Liver (tissue), 9 donors: ENCODE data around the gene SYNDIG1. TPM values are rescaled to one million over a fixed set of nuclear protein-coding genes. Genes with fewer than 3 reads are reported as not detected.

Experiments used
- DNase-seq: peaks from one replicate; pipeline ENCODE4 v3.0.0-alpha.2; 2017; ENCODE audit warnings: low spot score
- H3K27ac ChIP-seq, 2 donors: one replicate each; pipeline ENCODE4 v1.7.0; 2013; ENCODE audit warnings: inconsistent platforms in 2 of 2, low read length in 2 of 2, control low read depth in 1 of 2, low read depth in 1 of 2, mild to moderate bottlenecking in 1 of 2
- H3K27me3 ChIP-seq, 4 donors: one replicate each; pipeline versions ENCODE4 v1.6.1 to v1.7.0; 2013; ENCODE audit warnings: low read length in 3 of 4, inconsistent platforms in 1 of 4, mild to moderate bottlenecking in 1 of 4, moderate library complexity in 1 of 4; ENCODE audit not compliant: control insufficient read depth in 4 of 4, insufficient read depth in 4 of 4
- H3K36me3 ChIP-seq, 4 donors: one replicate each; pipeline versions ENCODE4 v1.6.1 to v1.7.0; 2013; ENCODE audit warnings: low read length in 3 of 4, mild to moderate bottlenecking in 3 of 4, low read depth in 1 of 4, moderate library complexity in 1 of 4; ENCODE audit not compliant: control insufficient read depth in 4 of 4, insufficient read depth in 3 of 4
- H3K4me1 ChIP-seq, 4 donors: one replicate each; pipeline versions ENCODE4 v1.6.1 to v1.7.0; 2013; ENCODE audit warnings: low read length in 3 of 4, mild to moderate bottlenecking in 3 of 4, moderate library complexity in 1 of 4; ENCODE audit not compliant: control insufficient read depth in 4 of 4, insufficient read depth in 4 of 4
- H3K4me3 ChIP-seq, 3 donors: one replicate each; pipeline versions ENCODE4 v1.6.1 to v1.7.0; 2013; ENCODE audit warnings: low read length in 3 of 3, control low read depth in 1 of 3, low read depth in 1 of 3, mild to moderate bottlenecking in 1 of 3
- H3K9ac ChIP-seq, 2 donors: one replicate each; pipeline ENCODE4 v1.7.0; 2013; ENCODE audit warnings: low read length in 2 of 2, mild to moderate bottlenecking in 2 of 2, moderate library complexity in 2 of 2, control low read depth in 1 of 2, low read depth in 1 of 2
- H3K9me3 ChIP-seq, 4 donors: one replicate each; pipeline versions ENCODE4 v1.6.1 to v1.7.0; 2013; ENCODE audit warnings: low read length in 3 of 4; ENCODE audit not compliant: control insufficient read depth in 4 of 4
- EGR1 ChIP-seq, 2 donors: IDR thresholded peaks; 2 replicates each; pipeline ENCODE4 v1.6.1; 2016 to 2018; ENCODE audit warnings: antibody characterized with exemption in 2 of 2, low read depth in 2 of 2
- FOXA1 ChIP-seq: IDR thresholded peaks from 2 replicates; pipeline ENCODE4 v1.6.1; 2016; ENCODE audit warnings: antibody characterized with exemption
- FOXA2 ChIP-seq: IDR thresholded peaks from 2 replicates; pipeline ENCODE4 v1.6.1; 2016; ENCODE audit warnings: antibody characterized with exemption
- GABPA ChIP-seq, 2 donors: IDR thresholded peaks in 1 of 2; conservative IDR thresholded peaks in 1 of 2; 2 replicates each; pipeline ENCODE4 v1.6.1; 2016; ENCODE audit warnings: antibody characterized with exemption in 2 of 2, mild to moderate bottlenecking in 1 of 2, moderate library complexity in 1 of 2
- HNF4A ChIP-seq, 2 donors: conservative IDR thresholded peaks; 2 replicates each; pipeline ENCODE4 v1.6.1; 2016; ENCODE audit warnings: antibody characterized with exemption in 2 of 2, mild to moderate bottlenecking in 2 of 2
- HNF4G ChIP-seq: IDR thresholded peaks from 2 replicates; pipeline ENCODE4 v1.6.1; 2016; ENCODE audit warnings: antibody characterized with exemption
- JUND ChIP-seq, 2 donors: IDR thresholded peaks; 2 replicates each; pipeline ENCODE4 v1.6.1; 2016; ENCODE audit warnings: antibody characterized with exemption in 2 of 2
- NR2F2 ChIP-seq: IDR thresholded peaks from 2 replicates; pipeline ENCODE4 v1.6.1; 2016; ENCODE audit warnings: antibody characterized with exemption
- RAD21 ChIP-seq, 2 donors: IDR thresholded peaks; 2 replicates each; pipeline ENCODE4 v1.6.1; 2016; ENCODE audit warnings: antibody characterized with exemption in 2 of 2, mild to moderate bottlenecking in 2 of 2
- RXRA ChIP-seq, 2 donors: IDR thresholded peaks; 2 replicates each; pipeline ENCODE4 v1.6.1; 2017 to 2018; ENCODE audit warnings: antibody characterized with exemption in 2 of 2, mild to moderate bottlenecking in 1 of 2
- SP1 ChIP-seq: IDR thresholded peaks from 2 replicates; pipeline ENCODE4 v1.6.1; 2018; ENCODE audit warnings: antibody characterized with exemption, mild to moderate bottlenecking
- TAF1 ChIP-seq: conservative IDR thresholded peaks from 2 replicates; pipeline ENCODE4 v1.6.1; 2016; ENCODE audit warnings: antibody characterized with exemption, mild to moderate bottlenecking
- YY1 ChIP-seq: IDR thresholded peaks from 2 replicates; pipeline ENCODE4 v1.6.1; 2016; ENCODE audit warnings: antibody characterized with exemption, mild to moderate bottlenecking
- WGBS: extraction: QIAGEN DNeasy Blood & Tissue Kit; methylation state at CpG from one replicate; pipeline ENCODE4 v1.1.7; 2013; 5-methylcytosine and 5-hydroxymethylcytosine counted together
- polyA plus RNA-seq, 2 donors: library from polyadenylated mRNA; stranded (reverse) in 1 of 2; unstranded in 1 of 2; fragments of 200-250 nt in 1 of 2; fragments of >200 nt in 1 of 2; fragmentation: Nextera tagmentation in 1 of 2; extraction: Ambion mirVana in 1 of 2; gene quantifications; one replicate each; pipeline versions ENCODE4 v1.2.1 to v1.2.3, GENCODE V29; 2013 to 2015
- total RNA-seq, 2 donors: library from RNA; depleted of rRNA; stranded (reverse); fragments of >200 nt; gene quantifications; one replicate each; pipeline ENCODE4 v1.2.3, GENCODE V29; 2014
- TF ChIP-seq, protein P1 (sequence below): IDR thresholded peaks from 2 replicates; pipeline ENCODE4 v1.6.1; 2016; ENCODE audit warnings: antibody characterized with exemption
- TF ChIP-seq, protein P2 (sequence below): fragments of 150-350 bp; IDR thresholded peaks from 2 replicates; pipeline ENCODE4 v1.5.1; 2017; ENCODE audit warnings: improper control_type of control experiment, low read depth, low read length; ENCODE audit not compliant: missing input control
- TF ChIP-seq, protein P3 (sequence below): IDR thresholded peaks from 2 replicates; pipeline ENCODE4 v1.6.1; 2016; ENCODE audit warnings: antibody characterized with exemption
- TF ChIP-seq, protein P4 (sequence below): IDR thresholded peaks from 2 replicates; pipeline ENCODE4 v1.6.1; 2016; ENCODE audit warnings: antibody characterized with exemption, mild to moderate bottlenecking
- TF ChIP-seq, protein P5 (sequence below): IDR thresholded peaks from 2 replicates; pipeline ENCODE4 v1.6.1; 2016; ENCODE audit warnings: antibody characterized with exemption
- donor health status: healthy.
- donor health status: healthy.
- donor health status: healthy.
- donor health status: healthy.
- donor health status: healthy.

The SYNDIG1 gene
- total and polyA plus RNA-seq, 4 donors = 0.05 to 0.08 TPM; not detected in 2

DNA sequence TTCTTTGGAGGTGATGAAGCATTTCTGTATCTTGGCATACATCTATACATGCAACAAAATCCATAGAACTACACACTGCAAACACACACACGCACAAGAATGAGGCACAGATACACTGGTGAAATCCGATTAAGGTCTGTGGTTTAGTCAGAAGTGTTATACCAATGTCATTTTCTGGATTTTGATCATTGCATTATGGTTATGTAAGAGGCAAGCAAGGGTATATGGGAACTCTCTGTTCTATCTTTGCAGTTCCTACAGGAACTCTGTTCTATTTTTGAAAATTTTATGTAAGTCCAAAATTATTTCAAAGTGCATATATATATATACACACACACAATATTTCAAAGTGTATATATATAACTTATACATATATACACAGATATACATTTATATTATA lies 101.7 kb downstream of the SYNDIG1 start:
- H3K4me1 ChIP-seq = no peaks in the 10 kb centered on the region
- no peak overlapping the region for H3K4me3 ChIP-seq
- H3K27me3 ChIP-seq = no peaks in the 10 kb centered on the region
- H3K9ac ChIP-seq = no peak overlapping the region
- 69% methylated on average over 2 of the region's 2 CpGs for WGBS
- H3K9me3 ChIP-seq = no peaks in the 10 kb centered on the region
- no peak for DNase-seq
- no peak overlapping the region for H3K27ac ChIP-seq
- no peaks in the 10 kb centered on the region for H3K36me3 ChIP-seq
- TF ChIP-seq YY1 (no peak), HNF4G (no peak), EGR1 (IDR thresholded peaks at IDR 0.05; ENCODE audit: low read depth in 2 of 2) (no peak), FOXA1 (no peak), FOXA2 (no peak), RAD21 (IDR thresholded peaks at IDR 0.05) (no peak), RXRA (IDR thresholded peaks at IDR 0.05) (no peak), GABPA (IDR thresholded peaks at IDR 0.05 in 1 of 2, conservative IDR thresholded peaks at IDR 0.05 in 1 of 2) (no peak), HNF4A (conservative IDR thresholded peaks at IDR 0.05) (no peak), SP1 (no peak), NR2F2 (no peak), JUND (IDR thresholded peaks at IDR 0.05) (no peak), TAF1 (no peak)
- TF ChIP-seq, protein P1, sequence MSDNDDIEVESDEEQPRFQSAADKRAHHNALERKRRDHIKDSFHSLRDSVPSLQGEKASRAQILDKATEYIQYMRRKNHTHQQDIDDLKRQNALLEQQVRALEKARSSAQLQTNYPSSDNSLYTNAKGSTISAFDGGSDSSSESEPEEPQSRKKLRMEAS = no peak
- TF ChIP-seq, protein P2, sequence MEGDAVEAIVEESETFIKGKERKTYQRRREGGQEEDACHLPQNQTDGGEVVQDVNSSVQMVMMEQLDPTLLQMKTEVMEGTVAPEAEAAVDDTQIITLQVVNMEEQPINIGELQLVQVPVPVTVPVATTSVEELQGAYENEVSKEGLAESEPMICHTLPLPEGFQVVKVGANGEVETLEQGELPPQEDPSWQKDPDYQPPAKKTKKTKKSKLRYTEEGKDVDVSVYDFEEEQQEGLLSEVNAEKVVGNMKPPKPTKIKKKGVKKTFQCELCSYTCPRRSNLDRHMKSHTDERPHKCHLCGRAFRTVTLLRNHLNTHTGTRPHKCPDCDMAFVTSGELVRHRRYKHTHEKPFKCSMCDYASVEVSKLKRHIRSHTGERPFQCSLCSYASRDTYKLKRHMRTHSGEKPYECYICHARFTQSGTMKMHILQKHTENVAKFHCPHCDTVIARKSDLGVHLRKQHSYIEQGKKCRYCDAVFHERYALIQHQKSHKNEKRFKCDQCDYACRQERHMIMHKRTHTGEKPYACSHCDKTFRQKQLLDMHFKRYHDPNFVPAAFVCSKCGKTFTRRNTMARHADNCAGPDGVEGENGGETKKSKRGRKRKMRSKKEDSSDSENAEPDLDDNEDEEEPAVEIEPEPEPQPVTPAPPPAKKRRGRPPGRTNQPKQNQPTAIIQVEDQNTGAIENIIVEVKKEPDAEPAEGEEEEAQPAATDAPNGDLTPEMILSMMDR = no peak
- TF ChIP-seq, protein P3, sequence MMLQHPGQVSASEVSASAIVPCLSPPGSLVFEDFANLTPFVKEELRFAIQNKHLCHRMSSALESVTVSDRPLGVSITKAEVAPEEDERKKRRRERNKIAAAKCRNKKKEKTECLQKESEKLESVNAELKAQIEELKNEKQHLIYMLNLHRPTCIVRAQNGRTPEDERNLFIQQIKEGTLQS = no peak
- TF ChIP-seq, protein P4, sequence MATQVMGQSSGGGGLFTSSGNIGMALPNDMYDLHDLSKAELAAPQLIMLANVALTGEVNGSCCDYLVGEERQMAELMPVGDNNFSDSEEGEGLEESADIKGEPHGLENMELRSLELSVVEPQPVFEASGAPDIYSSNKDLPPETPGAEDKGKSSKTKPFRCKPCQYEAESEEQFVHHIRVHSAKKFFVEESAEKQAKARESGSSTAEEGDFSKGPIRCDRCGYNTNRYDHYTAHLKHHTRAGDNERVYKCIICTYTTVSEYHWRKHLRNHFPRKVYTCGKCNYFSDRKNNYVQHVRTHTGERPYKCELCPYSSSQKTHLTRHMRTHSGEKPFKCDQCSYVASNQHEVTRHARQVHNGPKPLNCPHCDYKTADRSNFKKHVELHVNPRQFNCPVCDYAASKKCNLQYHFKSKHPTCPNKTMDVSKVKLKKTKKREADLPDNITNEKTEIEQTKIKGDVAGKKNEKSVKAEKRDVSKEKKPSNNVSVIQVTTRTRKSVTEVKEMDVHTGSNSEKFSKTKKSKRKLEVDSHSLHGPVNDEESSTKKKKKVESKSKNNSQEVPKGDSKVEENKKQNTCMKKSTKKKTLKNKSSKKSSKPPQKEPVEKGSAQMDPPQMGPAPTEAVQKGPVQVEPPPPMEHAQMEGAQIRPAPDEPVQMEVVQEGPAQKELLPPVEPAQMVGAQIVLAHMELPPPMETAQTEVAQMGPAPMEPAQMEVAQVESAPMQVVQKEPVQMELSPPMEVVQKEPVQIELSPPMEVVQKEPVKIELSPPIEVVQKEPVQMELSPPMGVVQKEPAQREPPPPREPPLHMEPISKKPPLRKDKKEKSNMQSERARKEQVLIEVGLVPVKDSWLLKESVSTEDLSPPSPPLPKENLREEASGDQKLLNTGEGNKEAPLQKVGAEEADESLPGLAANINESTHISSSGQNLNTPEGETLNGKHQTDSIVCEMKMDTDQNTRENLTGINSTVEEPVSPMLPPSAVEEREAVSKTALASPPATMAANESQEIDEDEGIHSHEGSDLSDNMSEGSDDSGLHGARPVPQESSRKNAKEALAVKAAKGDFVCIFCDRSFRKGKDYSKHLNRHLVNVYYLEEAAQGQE = no peak
- TF ChIP-seq, protein P5, sequence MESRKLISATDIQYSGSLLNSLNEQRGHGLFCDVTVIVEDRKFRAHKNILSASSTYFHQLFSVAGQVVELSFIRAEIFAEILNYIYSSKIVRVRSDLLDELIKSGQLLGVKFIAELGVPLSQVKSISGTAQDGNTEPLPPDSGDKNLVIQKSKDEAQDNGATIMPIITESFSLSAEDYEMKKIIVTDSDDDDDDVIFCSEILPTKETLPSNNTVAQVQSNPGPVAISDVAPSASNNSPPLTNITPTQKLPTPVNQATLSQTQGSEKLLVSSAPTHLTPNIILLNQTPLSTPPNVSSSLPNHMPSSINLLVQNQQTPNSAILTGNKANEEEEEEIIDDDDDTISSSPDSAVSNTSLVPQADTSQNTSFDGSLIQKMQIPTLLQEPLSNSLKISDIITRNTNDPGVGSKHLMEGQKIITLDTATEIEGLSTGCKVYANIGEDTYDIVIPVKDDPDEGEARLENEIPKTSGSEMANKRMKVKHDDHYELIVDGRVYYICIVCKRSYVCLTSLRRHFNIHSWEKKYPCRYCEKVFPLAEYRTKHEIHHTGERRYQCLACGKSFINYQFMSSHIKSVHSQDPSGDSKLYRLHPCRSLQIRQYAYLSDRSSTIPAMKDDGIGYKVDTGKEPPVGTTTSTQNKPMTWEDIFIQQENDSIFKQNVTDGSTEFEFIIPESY = no peak
